WTC11 (cell line): ENCODE results near the gene ATP2B3. TPM values are rescaled to one million over a fixed set of nuclear protein-coding genes. Genes with fewer than 3 reads are reported as not detected.

Experiments used
- ATAC-seq: fragments of 200-7000 bp; cut with Tn5 transposase; 2 replicates; pipeline ENCODE4 v1.10.0; 2021; ENCODE audit warnings: mild to moderate bottlenecking, moderate library complexity
- CTCF ChIA-PET: fragments of 300-600 bp; sonication (Branson Sonifier 250); formaldehyde crosslinking; loops from one replicate; lab custom pipeline; 2021; ENCODE audit warnings: antibody characterized with exemption; lab: Charles Lee
- POLR2A ChIA-PET: fragments of 350-600 bp; sonication (Branson Sonifier 250); formaldehyde crosslinking; loops from one replicate; lab custom pipeline; 2021; ENCODE audit warnings: antibody characterized with exemption; lab: Charles Lee
- DNase-seq: peaks from one replicate; pipeline ENCODE4 v3.0.0; 2021; ENCODE audit warnings: low spot score
- H3K27ac Mint-ChIP-seq: 2 replicates; pipeline ENCODE4 v1.8.0; 2021; ENCODE audit warnings: mixed read lengths
- H3K27me3 Mint-ChIP-seq: 2 replicates; pipeline ENCODE4 v1.8.0; 2021; ENCODE audit warnings: low read depth, mild to moderate bottlenecking, moderate library complexity, mixed read lengths
- H3K36me3 Mint-ChIP-seq: 2 replicates; pipeline ENCODE4 v1.8.0; 2021; ENCODE audit warnings: mixed read lengths
- H3K4me1 Mint-ChIP-seq: 2 replicates; pipeline ENCODE4 v1.8.0; 2022; ENCODE audit warnings: mixed read lengths
- H3K4me3 Mint-ChIP-seq: 2 replicates; pipeline ENCODE4 v1.8.0; 2021; ENCODE audit warnings: mild to moderate bottlenecking, moderate library complexity, mixed read lengths
- H3K9me3 Mint-ChIP-seq: 2 replicates; pipeline ENCODE4 v1.8.0; 2021; ENCODE audit warnings: mixed read lengths
- ATF6 ChIP-seq: sonication (generic); formaldehyde crosslinking; IDR thresholded peaks from 2 replicates; pipeline ENCODE4 v1.8.1; 2023; ENCODE audit warnings: mild to moderate bottlenecking, missing genetic modification reagents
- CDX4 ChIP-seq: fragments of 250-450 bp; sonication (Bioruptor Pico); IDR thresholded peaks from 2 replicates; pipeline ENCODE4 v1.9.0; 2021; ENCODE audit warnings: moderate library complexity, mild to moderate bottlenecking, inconsistent platforms, borderline replicate concordance
- GABPB1 ChIP-seq: sonication (generic); formaldehyde crosslinking; IDR thresholded peaks from 2 replicates; pipeline ENCODE4 v1.8.1; 2023; ENCODE audit warnings: mild to moderate bottlenecking, missing genetic modification reagents
- IRF2 ChIP-seq: sonication (generic); formaldehyde crosslinking; IDR thresholded peaks from 2 replicates; pipeline ENCODE4 v1.8.0; 2022; ENCODE audit warnings: low read depth, missing genetic modification reagents, borderline replicate concordance
- MAX ChIP-seq: sonication (generic); formaldehyde crosslinking; IDR thresholded peaks from 2 replicates; pipeline ENCODE4 v1.8.0; 2022; ENCODE audit warnings: mild to moderate bottlenecking, missing genetic modification reagents
- MLX ChIP-seq: sonication (generic); formaldehyde crosslinking; IDR thresholded peaks from 2 replicates; pipeline ENCODE4 v1.8.1; 2023; ENCODE audit warnings: mild to moderate bottlenecking, missing genetic modification reagents, moderate library complexity
- NFYB ChIP-seq: sonication (generic); formaldehyde crosslinking; conservative IDR thresholded peaks from 2 replicates; pipeline ENCODE4 v1.8.0; 2022; ENCODE audit warnings: low read depth, missing genetic modification reagents
- NR1H2 ChIP-seq: sonication (generic); formaldehyde crosslinking; IDR thresholded peaks from 2 replicates; pipeline ENCODE4 v1.9.0; 2021; ENCODE audit warnings: mild to moderate bottlenecking, moderate library complexity, missing genetic modification reagents
- NR3C1 ChIP-seq: sonication (generic); formaldehyde crosslinking; conservative IDR thresholded peaks from 2 replicates; pipeline ENCODE4 v1.8.1; 2023; ENCODE audit warnings: low read depth, mild to moderate bottlenecking, missing genetic modification reagents
- OVOL2 ChIP-seq: fragments of 250-450 bp; sonication (Bioruptor Pico); IDR thresholded peaks from 2 replicates; pipeline ENCODE4 v1.9.0; 2021; ENCODE audit warnings: mild to moderate bottlenecking, borderline replicate concordance
- SMAD4 ChIP-seq: sonication (generic); formaldehyde crosslinking; IDR thresholded peaks from 2 replicates; pipeline ENCODE4 v1.8.0; 2022; ENCODE audit warnings: mild to moderate bottlenecking, missing genetic modification reagents
- SOX15 ChIP-seq: fragments of 250-450 bp; sonication (Bioruptor Pico); IDR thresholded peaks from 2 replicates; pipeline ENCODE4 v1.9.0; 2021; ENCODE audit warnings: mild to moderate bottlenecking
- TP53 ChIP-seq: sonication (generic); formaldehyde crosslinking; IDR thresholded peaks from 2 replicates; pipeline ENCODE4 v1.8.1; 2023; ENCODE audit warnings: mild to moderate bottlenecking, missing genetic modification reagents
- ZMAT4 ChIP-seq: fragments of 250-450 bp; sonication (Bioruptor Pico); IDR thresholded peaks from 2 replicates; pipeline ENCODE4 v1.9.0; 2021; ENCODE audit warnings: mild to moderate bottlenecking
- ZNF232 ChIP-seq: sonication (generic); formaldehyde crosslinking; IDR thresholded peaks from 2 replicates; pipeline ENCODE4 v1.8.0; 2022; ENCODE audit warnings: mild to moderate bottlenecking, missing genetic modification reagents
- ZNF532 ChIP-seq: fragments of 250-450 bp; sonication (Bioruptor Pico); IDR thresholded peaks from 2 replicates; pipeline ENCODE4 v1.9.0; 2021; ENCODE audit warnings: mild to moderate bottlenecking, borderline replicate concordance
- ZNF671 ChIP-seq: fragments of 250-450 bp; sonication (Bioruptor Pico); IDR thresholded peaks from 2 replicates; pipeline ENCODE4 v1.8.0; 2021; ENCODE audit warnings: mild to moderate bottlenecking
- total RNA-seq: library from RNA; stranded (reverse); gene quantifications from 3 replicates; pipeline ENCODE4 v1.2.3, GENCODE V29; 2021

ATP2B3 gene
- total RNA-seq, 1 experiment from 2014 or later: 0.28 TPM

- Mint-ChIP-seq H3K36me3 (no peaks in the 10 kb centered on the region), H3K9me3 (peaks cover 6% of the 10 kb centered on the region; the same call in 1 of the 2 replicates), H3K4me3 (no peak overlapping the region), H3K27ac (no peak overlapping the region), H3K27me3 (no peaks in the 10 kb centered on the region), H3K4me1 (no peaks in the 10 kb centered on the region)
- POLR2A ChIA-PET: no interaction called here
- TF ChIP-seq SMAD4 (CRISPR knock-in tag) (no peak), ATF6 (CRISPR knock-in tag) (no peak), ZNF671 (CRISPR knock-in tag) (no peak), SOX15 (CRISPR knock-in tag) (no peak), NR3C1 (no peak), ZMAT4 (CRISPR knock-in tag) (no peak), OVOL2 (CRISPR knock-in tag) (no peak), NFYB (CRISPR knock-in tag) (no peak), MLX (CRISPR knock-in tag) (no peak), TP53 (CRISPR knock-in tag) (no peak), IRF2 (CRISPR knock-in tag) (no peak), ZNF532 (CRISPR knock-in tag) (no peak), ZNF232 (CRISPR knock-in tag) (no peak), GABPB1 (no peak), MAX (CRISPR knock-in tag) (no peak)
- CTCF ChIA-PET: no interaction called here
- DNase-seq (no peak), ATAC-seq (no peak)
These were observed 12.9 kb upstream of the ATP2B3 start for GRCh38 chrX:153504445-153505016.

- no peak overlapping the region for H3K27ac Mint-ChIP-seq
- H3K36me3 Mint-ChIP-seq: no peaks in the 10 kb centered on the region
- TF ChIP-seq OVOL2 (CRISPR knock-in tag): no peak
- TF ChIP-seq NR1H2: no peak
- no peak for TF ChIP-seq CDX4 (CRISPR knock-in tag)
- H3K4me3 Mint-ChIP-seq: no peak overlapping the region
- DNase-seq (no peak), ATAC-seq (no peak)
- no peaks in the 10 kb centered on the region for H3K4me1 Mint-ChIP-seq
- ChIA-PET CTCF (interaction anchor here (0.6 to 3.3 kb wide), 2 partner anchors 29 to 45 kb away, joined by 3 to 41 read pairs; no protein-coding TSS in a partner anchor), POLR2A (no interaction called here)
- no peaks in the 10 kb centered on the region for H3K27me3 Mint-ChIP-seq
- peaks cover 6% of the 10 kb centered on the region; the same call in 1 of the 2 replicates for H3K9me3 Mint-ChIP-seq
These were observed 12.1 kb upstream of the ATP2B3 start for GRCh38 chrX:153505361-153505760.
